Pons (tissue), 1 donor: ENCODE results near the gene CKMT2.

Experiments used
- DNase-seq: peaks from one replicate; pipeline ENCODE4 v3.0.0-alpha.2; 2016; ENCODE audit warnings: low spot score

Gene CKMT2

GRCh38 chr5:81233080-81233634 lies at the start of gene CKMT2:
TSS of gene CKMT2 (plus strand) at chr5:81233322. CDS start at chr5:81251133, 17,811 bp downstream.
- no peak for DNase-seq

- DNase-seq: peak; percentile 66
Observed at GRCh38 chr5:81183811-81184748, 49.0 kb upstream of the CKMT2 start.

- DNase-seq: no peak
Observed at GRCh38 chr5:81184749-81185110, 48.4 kb upstream of the CKMT2 start.

GRCh38 chr5:81187885-81188284 lies 45.2 kb upstream of the CKMT2 start:
- DNase-seq: peak; percentile 40

- no peak for DNase-seq
Observed at GRCh38 chr5:81188962-81189361, 44.2 kb upstream of the CKMT2 start.

- no peak for DNase-seq
Observed at GRCh38 chr5:81189875-81190498, 43.1 kb upstream of the CKMT2 start.

- no peak for DNase-seq
Observed at GRCh38 chr5:81191726-81192372, 41.3 kb upstream of the CKMT2 start.

- DNase-seq: no peak
Observed at GRCh38 chr5:81192373-81192750, 40.8 kb upstream of the CKMT2 start.

GRCh38 chr5:81194633-81195334 lies 38.3 kb upstream of the CKMT2 start:
- peak; percentile 73 for DNase-seq

- no peak for DNase-seq
Observed at GRCh38 chr5:81195335-81195929, 37.7 kb upstream of the CKMT2 start.

GRCh38 chr5:81202655-81203054 lies 30.5 kb upstream of the CKMT2 start:
- DNase-seq: no peak

- no peak for DNase-seq
Observed at GRCh38 chr5:81203729-81204128, 29.4 kb upstream of the CKMT2 start.

- DNase-seq: no peak
Observed at GRCh38 chr5:81204205-81204604, 28.9 kb upstream of the CKMT2 start.

- DNase-seq: no peak
Observed at GRCh38 chr5:81205058-81205457, 28.1 kb upstream of the CKMT2 start.

GRCh38 chr5:81207009-81207408 lies 26.1 kb upstream of the CKMT2 start:
- DNase-seq: no peak

- no peak for DNase-seq
Observed at GRCh38 chr5:81208904-81209303, 24.2 kb upstream of the CKMT2 start.

- peak; percentile 78 for DNase-seq
Observed at GRCh38 chr5:81209386-81209785, 23.7 kb upstream of the CKMT2 start.

- peak; percentile 43 for DNase-seq
Observed at GRCh38 chr5:81209869-81210493, 23.1 kb upstream of the CKMT2 start.

- no peak for DNase-seq
Observed at GRCh38 chr5:81212211-81212751, 20.8 kb upstream of the CKMT2 start.

- no peak for DNase-seq
Observed at GRCh38 chr5:81213070-81213469, 20.1 kb upstream of the CKMT2 start.

- DNase-seq: no peak
Observed at GRCh38 chr5:81214848-81215247, 18.3 kb upstream of the CKMT2 start.
